ENCODE results near the gene SAMD13. TPM values are rescaled to one million over a fixed set of nuclear protein-coding genes. Genes with fewer than 3 reads are reported as not detected.

SAMD13 gene
- total and polyA plus RNA-seq, 5 experiments from 2014 or later = 0.57 to 1.3 (median 1.2) TPM

GRCh38 chr1:84289169-84289785 is 12.2 kb upstream of the SAMD13 start:
- Mint-ChIP-seq H3K27me3 (peaks cover 0 to 11% (median 7%) of the 10 kb centered on the region in 5 donors), H3K36me3 (peaks cover 0 to 28% (median 23%) of the 10 kb centered on the region in 3 donors), H3K4me1 (peaks cover 0 to 6% (median 0%) of the 10 kb centered on the region in 4 donors), H3K4me3 (no peak overlapping the region), H3K9me3 (peaks cover 11 to 41% (median 25%) of the 10 kb centered on the region in 9 donors), H3K27ac (no peak overlapping the region)
- ATAC-seq (no peak), DNase-seq (no peak)
- POLR2A ChIA-PET = no interaction called here

GRCh38 chr1:84291882-84292655 is 9.4 kb upstream of the SAMD13 start:
- Mint-ChIP-seq H3K27me3 (peaks cover 0 to 11% (median 5%) of the 10 kb centered on the region in 5 donors), H3K36me3 (peaks cover 0 to 22% (median 20%) of the 10 kb centered on the region in 3 donors), H3K9me3 (peaks cover 0 to 28% (median 14%) of the 10 kb centered on the region in 9 donors), H3K4me3 (no peak overlapping the region), H3K27ac (no peak overlapping the region), H3K4me1 (peaks cover 0 to 7% (median under 1%) of the 10 kb centered on the region in 4 donors)
- ATAC-seq = no peak
- POLR2A ChIA-PET = no interaction called here
- DNase-seq = no peak

- DNase-seq (no peak), ATAC-seq (no peak)
- POLR2A ChIA-PET = no interaction called here
- Mint-ChIP-seq H3K4me1 (peaks cover 5 to 12% (median 10%) of the 10 kb centered on the region in 4 donors), H3K4me3 (no peak overlapping the region), H3K36me3 (peaks cover 0 to 16% (median 8%) of the 10 kb centered on the region in 3 donors), H3K27ac (no peak overlapping the region), H3K27me3 (peaks cover 0 to 11% (median 5%) of the 10 kb centered on the region in 5 donors), H3K9me3 (peaks cover 0 to 13% (median 8%) of the 10 kb centered on the region in 9 donors)
Observed at GRCh38 chr1:84293766-84294165, 7.7 kb upstream of the SAMD13 start.

GRCh38 chr1:84294751-84295150 is 6.8 kb upstream of the SAMD13 start:
- H3K36me3 Mint-ChIP-seq = peaks cover 0 to 6% (median 3%) of the 10 kb centered on the region in 3 donors
- POLR2A ChIA-PET = no interaction called here
- H3K4me3 Mint-ChIP-seq = no peak overlapping the region
- peaks cover 11 to 20% (median 15%) of the 10 kb centered on the region in 4 donors for H3K4me1 Mint-ChIP-seq
- peaks cover 0 to 11% (median 5%) of the 10 kb centered on the region in 5 donors for H3K27me3 Mint-ChIP-seq
- DNase-seq = no peak
- peaks cover 0 to 4% (median 2%) of the 10 kb centered on the region in 9 donors for H3K9me3 Mint-ChIP-seq
- H3K27ac Mint-ChIP-seq = no peak overlapping the region
- no peak for ATAC-seq

- Mint-ChIP-seq H3K4me3 (peak overlapping the region; percentile 80 to 95 (median 89)), H3K9me3 (peaks cover 0 to 3% (median 0%) of the 10 kb centered on the region in 9 donors), H3K27me3 (peaks cover 0 to 5% (median 3%) of the 10 kb centered on the region in 5 donors), H3K36me3 (peaks cover 0 to 3% (median 0%) of the 10 kb centered on the region in 3 donors), H3K27ac (peak overlapping the region in 8 of 10 donors; percentile 21 to 85 (median 78)), H3K4me1 (peaks cover 16 to 38% (median 36%) of the 10 kb centered on the region in 4 donors)
- ATAC-seq (no peak), DNase-seq (no peak)
- POLR2A ChIA-PET = interaction anchor here (0.7 to 1.6 kb wide), 5 partner anchors 11 to 276 kb away, joined by 3 to 9 read pairs (median 3); partner anchors contain the start of gene PRKACB
Observed at GRCh38 chr1:84297546-84298244, 3.8 kb upstream of the SAMD13 start.

- peaks cover 17 to 44% (median 42%) of the 10 kb centered on the region in 4 donors for H3K4me1 Mint-ChIP-seq
- peaks cover 0 to 3% (median 0%) of the 10 kb centered on the region in 3 donors for H3K36me3 Mint-ChIP-seq
- H3K4me3 Mint-ChIP-seq = peak overlapping the region; percentile 80 to 95 (median 90)
- H3K9me3 Mint-ChIP-seq = peaks cover 0 to 3% (median 0%) of the 10 kb centered on the region in 9 donors
- peaks cover 0 to 5% (median 3%) of the 10 kb centered on the region in 5 donors for H3K27me3 Mint-ChIP-seq
- POLR2A ChIA-PET = interaction anchor here (0.7 to 1.6 kb wide), 6 partner anchors 11 to 275 kb away, joined by 3 to 9 read pairs (median 3); partner anchors contain the start of gene PRKACB
- peak; percentile 71 to 81 for ATAC-seq
- peak overlapping the region in 9 of 10 donors; percentile 68 to 89 (median 84) for H3K27ac Mint-ChIP-seq
- peak in 9 of 10 donors; percentile 27 to 67 (median 48) for DNase-seq
Observed at GRCh38 chr1:84298328-84298683, 3.2 kb upstream of the SAMD13 start.

- DNase-seq (peak; percentile 4 to 68 (median 32)), ATAC-seq (peak; percentile 61 to 65)
- H3K9me3 Mint-ChIP-seq = peaks cover 0 to 3% (median 0%) of the 10 kb centered on the region in 9 donors
- peaks cover 18 to 49% (median 45%) of the 10 kb centered on the region in 4 donors for H3K4me1 Mint-ChIP-seq
- peaks cover 0 to 3% (median 0%) of the 10 kb centered on the region in 3 donors for H3K36me3 Mint-ChIP-seq
- POLR2A ChIA-PET = interaction anchor here (0.7 to 1.6 kb wide), 7 partner anchors 10 to 274 kb away, joined by 3 to 9 read pairs (median 3); partner anchors contain the start of gene PRKACB
- H3K27me3 Mint-ChIP-seq = peaks cover 0 to 5% (median 3%) of the 10 kb centered on the region in 5 donors
- H3K27ac Mint-ChIP-seq = peak overlapping the region; percentile 68 to 89 (median 84)
- H3K4me3 Mint-ChIP-seq = peak overlapping the region; percentile 80 to 95 (median 90)
Observed at GRCh38 chr1:84298684-84299535, 2.6 kb upstream of the SAMD13 start.

GRCh38 chr1:84299536-84300170 is 1.9 kb upstream of the SAMD13 start:
- Mint-ChIP-seq H3K4me1 (peaks cover 15 to 49% (median 45%) of the 10 kb centered on the region in 4 donors), H3K27ac (peak overlapping the region in 9 of 10 donors; percentile 46 to 89 (median 84)), H3K9me3 (peaks cover 0 to 3% (median 0%) of the 10 kb centered on the region in 9 donors), H3K27me3 (peaks cover 0 to 1% (median 0%) of the 10 kb centered on the region in 5 donors), H3K36me3 (peaks cover 0 to 3% (median 0%) of the 10 kb centered on the region in 3 donors), H3K4me3 (peak overlapping the region; percentile 80 to 95 (median 90))
- DNase-seq (peak in 1 of 10 donors; percentile 7), ATAC-seq (no peak)
- POLR2A ChIA-PET = interaction anchor here (0.5 to 1.3 kb wide), 2 partner anchors 154 to 156 kb away, joined by 3 to 4 read pairs; partner anchors contain the start of gene PRKACB

GRCh38 chr1:84300501-84300900 is 1.0 kb upstream of the SAMD13 start:
- no peak for DNase-seq
- Mint-ChIP-seq H3K27ac (peak overlapping the region in 3 of 10 donors; percentile 52 to 84 (median 55)), H3K4me3 (peak overlapping the region in 3 of 10 donors; percentile 17 to 63 (median 42)), H3K4me1 (peaks cover 15 to 49% (median 45%) of the 10 kb centered on the region in 4 donors), H3K36me3 (peaks cover 0 to 1% (median 0%) of the 10 kb centered on the region in 3 donors), H3K9me3 (peaks cover 0 to 3% (median 0%) of the 10 kb centered on the region in 9 donors), H3K27me3 (peaks cover 0 to 1% (median 0%) of the 10 kb centered on the region in 5 donors)
- ATAC-seq = no peak
- POLR2A ChIA-PET = interaction anchor here (1.3 kb wide), 1 partner anchor 157 kb away, joined by 4 read pairs; the partner anchor contains the start of gene PRKACB

- H3K36me3 Mint-ChIP-seq = peaks cover 0 to 2% (median 1%) of the 10 kb centered on the region in 3 donors
- H3K27me3 Mint-ChIP-seq = no peaks in the 10 kb centered on the region
- DNase-seq (peak in 2 of 10 donors; percentile 7 to 15), ATAC-seq (no peak)
- peak overlapping the region; percentile 51 to 92 (median 86) for H3K4me3 Mint-ChIP-seq
- POLR2A ChIA-PET = interaction anchor here (0.6 to 2.7 kb wide), 8 partner anchors 36 to 975 kb away, joined by 3 to 23 read pairs (median 3); partner anchors contain the start of genes BCL10, PRKACB and RPF1
- H3K4me1 Mint-ChIP-seq = peaks cover 15 to 49% (median 45%) of the 10 kb centered on the region in 4 donors
- H3K27ac Mint-ChIP-seq = peak overlapping the region in 9 of 10 donors; percentile 9 to 93 (median 88)
- peaks cover 0 to 4% (median 1%) of the 10 kb centered on the region in 9 donors for H3K9me3 Mint-ChIP-seq
Observed at GRCh38 chr1:84301785-84302385, 377 bp downstream of the SAMD13 start.
